Daoy (cell line): ENCODE measurements around the gene GBE1. TPM values are rescaled to one million over a fixed set of nuclear protein-coding genes. Genes with fewer than 3 reads are reported as not detected.
A peak's percentile ranks its signal among the peaks of the same experiment; 100 is the strongest.

ENCODE experiments used
- DNase-seq: peaks from one replicate; pipeline ENCODE4 v3.0.0-alpha.2; 2015; ENCODE audit warnings: low read depth
- total RNA-seq: library from RNA; depleted of rRNA; stranded (reverse); fragments of >200 nt; shearing (Covaris generic); gene quantifications from 2 replicates; pipeline ENCODE4 v1.2.3, GENCODE V29; 2014

The GBE1 gene
- total RNA-seq, 1 experiment from 2014 or later = 28.6 TPM

- DNase-seq = no peak
Measured at GRCh38 chr3:81621277-81621676, 140.2 kb downstream of the GBE1 start.

DNA sequence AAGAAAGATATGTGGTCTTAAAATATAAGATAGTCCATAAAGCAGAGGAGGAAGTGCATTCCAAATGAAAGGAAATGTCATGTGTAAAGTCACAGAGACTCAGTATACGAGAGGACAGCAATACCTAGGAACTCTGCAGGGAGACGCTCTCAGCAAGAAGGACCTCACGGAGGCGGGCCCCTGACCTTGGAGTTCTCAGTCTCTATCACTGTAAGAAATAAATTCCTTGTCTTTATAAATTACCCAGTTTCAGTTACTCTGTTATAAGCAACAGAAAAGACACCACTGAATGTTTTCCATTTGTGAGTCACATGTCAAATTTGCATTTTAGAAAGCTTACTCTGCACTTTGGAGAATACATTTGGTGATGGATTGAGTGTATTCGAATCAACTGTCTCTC lies 140.6 kb downstream of the GBE1 start:
- DNase-seq = no peak

- no peak for DNase-seq
Measured at GRCh38 chr3:81612768-81613167, 148.7 kb downstream of the GBE1 start.

DNA sequence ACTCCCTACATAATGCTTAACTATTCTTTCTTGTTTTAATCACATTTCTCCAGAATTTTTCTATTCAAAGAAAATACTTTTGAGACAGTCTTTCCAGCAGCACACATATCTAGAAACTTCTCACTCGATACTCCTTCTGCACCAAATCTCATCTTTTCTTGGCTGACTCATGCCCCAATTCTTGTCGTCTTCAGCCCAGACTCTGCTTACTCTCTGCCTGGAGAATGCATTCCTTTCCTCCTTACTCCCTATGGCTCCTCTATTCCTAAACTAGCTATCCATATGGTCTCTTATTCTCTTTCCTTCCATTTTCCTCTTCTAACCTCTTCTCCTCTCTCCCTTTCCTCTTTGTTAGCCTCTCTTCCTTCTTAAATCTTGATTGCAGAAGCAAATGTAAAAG lies 158.7 kb downstream of the GBE1 start:
- no peak for DNase-seq

DNA sequence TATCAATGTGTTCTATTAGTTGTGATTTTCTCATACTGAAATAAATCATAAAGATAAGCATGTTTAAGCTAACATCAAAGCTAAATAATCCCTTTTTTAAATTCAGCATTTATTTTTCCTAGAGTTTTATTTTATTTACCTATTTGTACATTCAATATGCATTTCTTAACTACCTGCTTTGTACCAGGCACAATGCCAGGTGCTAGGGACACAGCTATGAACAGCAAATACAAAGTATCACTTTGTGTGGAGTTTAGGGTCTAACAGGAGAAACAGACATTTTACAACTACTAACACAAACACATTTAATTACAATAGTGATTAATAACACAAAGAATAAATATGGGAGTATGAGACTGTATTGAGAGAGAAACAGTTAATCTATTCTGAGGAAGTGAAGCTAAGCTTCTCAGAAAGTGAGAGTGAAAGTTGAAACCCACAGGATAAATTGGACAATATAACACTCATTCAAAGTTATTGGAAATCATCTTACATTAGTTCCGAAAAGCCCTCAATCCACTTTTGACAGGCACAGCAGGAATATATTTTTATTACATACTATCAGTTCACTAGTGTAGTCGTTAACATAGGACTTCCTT lies 159.6 kb downstream of the GBE1 start:
- no peak for DNase-seq

DNA sequence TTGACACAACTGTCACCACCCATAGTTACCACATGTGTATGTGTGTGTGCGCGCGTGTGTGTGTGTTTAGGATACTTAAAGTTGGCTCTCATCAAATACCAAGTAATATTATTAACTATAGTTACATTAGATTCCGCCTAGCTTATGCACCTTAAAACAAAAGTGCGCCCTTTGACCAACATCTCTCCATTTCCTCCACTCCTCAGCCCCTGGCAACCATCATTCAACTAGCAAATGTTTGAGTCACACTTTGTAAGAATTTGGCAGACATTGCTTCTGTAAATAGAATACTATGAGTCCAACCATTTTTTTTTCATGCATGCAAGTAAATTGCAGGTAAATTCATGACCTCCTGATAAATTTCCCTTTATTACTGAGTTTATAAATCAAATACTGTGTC lies 169.3 kb downstream of the GBE1 start:
- DNase-seq = peak; percentile 4

DNA sequence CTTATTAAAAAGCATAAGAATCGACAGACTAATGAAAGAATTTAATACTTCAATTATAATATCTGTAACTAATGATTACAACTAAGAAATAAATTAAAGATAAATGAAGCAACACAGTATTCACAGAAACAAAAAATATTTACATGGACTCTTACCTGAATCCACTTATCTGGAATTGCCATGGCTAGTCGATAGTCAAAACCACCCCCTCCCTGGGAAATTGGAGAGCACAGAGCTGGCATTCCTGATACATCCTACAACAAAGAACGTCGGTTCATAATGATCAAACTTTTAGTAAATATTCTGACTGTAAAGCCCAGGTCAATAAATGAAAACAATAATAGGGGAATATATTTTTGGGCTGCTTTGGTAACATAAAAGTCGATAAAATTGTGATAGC lies 175.5 kb downstream of the GBE1 start:
- DNase-seq = no peak

DNA sequence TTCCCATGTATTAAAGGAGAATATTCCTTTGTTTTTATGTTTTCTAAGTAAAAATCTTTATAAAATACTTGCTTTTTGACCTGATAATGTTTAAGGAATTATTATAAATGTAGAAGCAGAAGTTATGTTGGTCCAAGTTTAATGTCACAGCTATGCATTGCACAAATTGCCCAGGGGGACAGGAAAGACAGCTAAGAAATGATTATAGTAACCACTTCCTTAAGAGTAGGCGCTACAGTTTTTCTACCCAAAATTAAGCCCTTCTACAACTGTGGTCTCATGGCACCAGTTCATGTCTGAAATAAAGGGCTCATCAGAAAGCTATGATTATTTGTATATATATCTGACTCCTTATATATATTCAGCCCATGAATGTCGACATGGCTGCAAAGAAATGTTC lies 176.4 kb downstream of the GBE1 start:
- DNase-seq = no peak

DNA sequence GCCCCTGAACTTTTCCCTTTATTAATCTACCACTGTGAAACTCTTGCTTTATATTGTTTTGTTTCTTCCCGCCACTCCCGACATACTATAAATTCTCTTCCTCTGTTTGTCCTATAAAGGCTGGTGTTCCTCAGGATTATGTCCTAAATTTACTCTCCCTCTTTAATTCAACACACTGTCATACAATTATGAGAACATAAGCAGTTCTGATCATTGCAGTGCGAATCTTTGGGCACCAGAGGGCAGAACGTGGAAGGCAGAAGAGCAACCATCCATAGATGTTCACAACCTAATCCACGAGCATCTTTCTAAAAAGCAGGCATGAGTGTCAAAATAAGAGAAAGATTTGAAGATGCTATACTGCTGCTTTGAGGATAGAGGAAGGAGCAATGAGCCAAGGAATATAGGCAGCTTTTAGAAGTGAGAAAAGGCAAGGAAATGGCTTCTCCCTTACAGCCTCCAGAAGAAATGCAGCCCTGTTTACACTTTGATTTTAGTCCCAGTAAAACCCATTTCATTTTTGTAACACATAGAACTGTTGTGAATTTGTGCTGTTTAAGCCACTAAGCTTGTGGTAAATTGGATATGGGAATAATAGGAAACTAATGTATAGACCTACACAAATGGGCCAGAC lies 179.4 kb downstream of the GBE1 start:
- DNase-seq = peak; percentile 19

DNA sequence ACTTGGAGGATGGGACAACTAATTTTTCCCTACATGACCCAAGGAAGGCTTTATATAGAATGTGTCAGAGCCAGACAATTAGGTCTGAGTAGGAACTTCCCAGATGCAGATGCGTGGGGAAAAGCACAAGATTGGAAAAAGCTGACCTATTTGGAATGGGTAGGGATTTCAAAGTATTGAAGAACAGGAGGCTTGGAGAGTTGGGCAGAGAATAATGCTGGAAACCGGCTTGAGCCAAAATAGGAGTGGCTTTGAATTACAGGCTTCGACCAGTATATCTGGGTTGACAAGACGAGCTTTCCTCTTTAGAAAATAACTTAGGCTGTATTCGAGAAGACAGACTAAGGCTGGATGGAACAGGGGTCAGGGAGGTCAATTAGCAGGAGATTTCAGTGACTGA lies 181.1 kb downstream of the GBE1 start:
- DNase-seq = no peak

DNA sequence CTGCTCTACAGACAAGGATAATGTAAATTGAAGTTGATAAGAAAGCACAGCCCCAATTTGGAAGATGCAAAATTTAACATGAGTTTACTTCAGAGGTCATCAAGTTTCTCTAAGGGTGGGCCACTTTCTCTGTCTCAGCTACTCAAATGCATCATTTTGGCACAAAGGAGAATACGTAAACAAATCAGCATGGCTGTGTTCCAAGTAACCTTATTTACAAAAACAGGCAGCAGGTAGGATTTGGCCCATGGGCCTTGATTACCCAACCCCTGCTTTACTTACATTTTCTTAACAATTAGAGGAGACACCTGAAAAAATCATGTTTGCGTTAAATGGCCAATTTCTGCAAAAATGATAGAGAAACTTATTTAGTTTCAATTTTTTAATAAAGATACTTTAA lies 181.7 kb downstream of the GBE1 start:
- DNase-seq = no peak

DNA sequence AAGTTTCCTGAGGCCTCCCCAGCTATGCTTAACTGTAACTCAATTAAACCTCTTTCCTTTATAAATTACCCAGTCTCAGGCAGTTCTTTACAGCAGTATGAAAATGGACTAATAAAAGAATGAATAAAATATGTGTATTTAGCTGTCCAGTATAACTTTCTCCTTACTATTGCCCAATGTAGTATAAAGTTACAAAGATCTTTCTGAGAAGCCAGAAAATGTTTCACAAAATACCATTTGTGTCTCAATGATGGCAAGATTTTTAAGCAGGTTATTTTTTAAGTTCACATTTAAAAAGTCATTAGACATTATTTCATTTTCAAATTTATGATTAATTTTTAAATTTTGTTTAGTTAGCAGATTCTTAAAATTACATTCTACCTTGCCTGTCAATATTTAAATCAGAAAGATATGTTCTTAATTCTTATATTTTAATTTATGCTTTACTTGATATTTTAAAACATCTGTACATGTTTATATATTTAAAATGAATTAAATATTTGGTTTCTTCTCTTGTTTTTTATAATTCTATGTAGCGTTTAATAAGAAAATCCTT lies 189.2 kb downstream of the GBE1 start:
- DNase-seq = no peak

DNA sequence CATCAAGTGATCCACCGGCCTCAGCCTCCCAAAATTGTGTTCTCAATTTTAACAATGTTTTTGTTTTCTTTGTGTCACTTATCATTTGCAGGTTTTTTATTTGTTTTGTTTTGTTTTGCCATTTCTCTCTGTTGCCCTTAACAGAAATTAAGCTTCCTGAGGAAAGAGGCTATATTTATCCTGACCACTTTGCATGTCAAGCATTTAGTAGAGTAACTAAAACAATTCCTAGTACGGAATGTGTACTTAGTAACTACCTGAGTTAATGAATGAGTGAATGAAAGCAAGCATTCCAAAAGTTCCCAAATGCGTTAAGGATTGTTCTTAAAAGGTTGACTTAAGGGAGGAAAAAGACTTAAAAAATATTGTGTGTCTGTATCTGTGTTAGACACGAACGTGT lies 193.1 kb downstream of the GBE1 start:
- DNase-seq = no peak

DNA sequence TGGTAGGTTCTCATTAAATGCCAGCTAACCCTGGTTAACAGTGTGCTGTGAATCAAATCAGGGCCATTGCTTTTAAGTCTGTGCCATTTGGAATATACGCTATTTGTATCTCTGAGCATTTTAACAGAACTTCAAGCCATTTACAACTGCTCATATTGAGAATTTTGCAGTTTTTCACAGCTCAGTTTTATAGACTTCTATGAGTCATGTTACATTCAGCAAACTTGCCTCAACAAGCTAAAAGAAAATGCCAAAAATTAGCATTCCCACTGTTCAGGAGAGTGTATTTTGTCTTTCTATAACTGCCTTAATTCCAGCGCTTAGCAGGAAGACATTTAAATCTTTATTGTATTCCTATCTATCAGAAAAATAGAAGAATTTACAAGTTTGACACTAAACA lies 196.4 kb downstream of the GBE1 start:
- DNase-seq = no peak

- DNase-seq = no peak
Measured at GRCh38 chr3:81558106-81558505, 203.3 kb downstream of the GBE1 start.

DNA sequence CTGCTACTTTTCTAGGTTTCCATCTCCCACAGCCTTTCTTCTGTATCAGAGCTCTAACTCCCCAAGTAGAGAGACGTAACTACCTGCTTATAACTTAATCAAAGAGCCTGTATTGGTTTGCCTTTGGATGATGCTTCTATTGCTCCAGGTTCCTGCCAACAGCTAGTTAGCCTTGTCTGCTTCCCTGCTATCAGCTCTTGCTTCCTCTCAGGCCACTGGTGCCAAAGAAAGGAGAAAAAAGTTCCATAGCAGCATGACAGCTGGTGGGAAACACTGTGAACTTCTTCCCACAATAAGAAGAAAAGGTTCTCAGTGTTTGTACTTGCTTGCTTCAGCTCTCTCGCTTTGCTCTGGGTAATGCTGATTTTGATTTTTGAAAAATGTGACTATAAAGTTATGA lies 206.6 kb downstream of the GBE1 start:
- DNase-seq = no peak

DNA sequence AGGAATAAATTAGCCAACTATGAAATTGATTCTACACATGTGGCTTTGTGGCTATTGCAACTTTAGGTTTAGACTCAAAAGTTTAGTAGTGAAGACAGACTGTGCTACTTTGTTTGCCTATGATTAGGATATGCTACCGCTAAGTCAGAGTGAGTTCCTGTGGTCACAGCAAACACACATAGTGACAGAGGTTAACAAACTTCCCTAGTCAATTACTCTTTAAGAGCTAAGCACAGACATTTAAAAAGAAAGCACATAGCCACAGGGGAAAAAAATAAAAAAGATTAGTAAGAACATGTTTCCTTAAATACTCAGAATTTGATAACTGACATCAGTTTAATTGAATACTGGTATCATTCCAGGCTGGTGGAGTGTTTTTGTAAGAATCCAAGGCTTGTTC lies 207.1 kb downstream of the GBE1 start:
- DNase-seq = no peak

DNA sequence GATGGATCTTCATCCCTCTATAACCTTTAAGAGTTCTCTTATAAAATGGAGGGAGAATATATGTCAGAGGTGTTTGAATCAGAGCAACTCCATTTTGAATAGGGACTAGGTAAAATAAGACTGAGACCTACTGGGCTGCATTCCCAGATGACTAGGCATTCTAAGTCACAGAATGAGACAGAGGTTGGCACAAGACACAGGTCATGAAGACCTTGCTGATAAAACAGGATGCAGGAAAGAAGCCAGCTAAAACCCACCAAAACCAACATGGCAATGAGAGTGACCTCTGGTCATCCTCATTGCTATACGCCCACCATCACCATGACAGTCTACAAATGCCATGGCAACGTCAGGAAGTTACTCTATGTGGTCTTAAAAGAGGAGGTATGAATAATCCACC lies 211.0 kb downstream of the GBE1 start:
- no peak for DNase-seq

GRCh38 chr3:81549831-81550230 lies 211.6 kb downstream of the GBE1 start:
- no peak for DNase-seq

- DNase-seq = no peak
Measured at GRCh38 chr3:81549388-81549787, 212.1 kb downstream of the GBE1 start.

DNA sequence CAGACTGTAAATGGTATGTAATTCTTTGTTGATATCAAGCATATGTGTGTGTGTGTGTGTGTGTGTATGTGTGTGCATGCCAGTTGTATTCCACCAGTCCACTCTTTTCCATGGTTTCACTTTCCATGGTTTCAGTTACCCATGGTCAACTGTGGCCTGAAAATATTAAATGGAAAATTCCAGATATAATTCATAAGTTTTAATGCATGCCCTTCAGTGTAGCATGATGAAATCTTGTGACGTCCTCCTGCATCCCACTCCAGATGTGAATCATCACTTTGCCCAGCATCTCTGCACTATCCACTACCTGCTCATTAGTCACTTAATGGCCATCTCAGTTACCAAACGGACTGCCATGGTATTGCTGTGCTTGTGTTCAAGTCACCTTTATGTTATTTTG lies 215.9 kb downstream of the GBE1 start:
- no peak for DNase-seq

DNA sequence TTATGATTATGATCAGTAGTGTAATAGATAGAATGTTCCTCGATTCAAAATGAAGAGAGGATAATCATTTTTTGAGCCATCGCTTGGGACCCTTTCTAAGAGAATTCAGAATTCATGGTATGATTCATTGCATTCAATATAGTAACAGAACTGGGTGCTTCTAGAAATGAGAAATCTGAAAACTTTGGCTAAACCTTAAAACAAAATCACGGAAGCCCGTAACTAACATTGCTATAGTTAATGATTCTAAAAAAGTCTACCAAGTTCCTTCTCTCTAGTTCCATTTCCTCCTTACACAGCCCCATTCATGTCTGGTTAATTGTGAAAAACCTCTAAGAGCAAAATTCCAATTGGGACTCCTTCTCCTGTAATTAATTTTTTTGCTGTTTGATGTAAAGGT lies 217.1 kb downstream of the GBE1 start:
- no peak for DNase-seq

GRCh38 chr3:81540787-81541186 lies 220.7 kb downstream of the GBE1 start:
- no peak for DNase-seq

DNA sequence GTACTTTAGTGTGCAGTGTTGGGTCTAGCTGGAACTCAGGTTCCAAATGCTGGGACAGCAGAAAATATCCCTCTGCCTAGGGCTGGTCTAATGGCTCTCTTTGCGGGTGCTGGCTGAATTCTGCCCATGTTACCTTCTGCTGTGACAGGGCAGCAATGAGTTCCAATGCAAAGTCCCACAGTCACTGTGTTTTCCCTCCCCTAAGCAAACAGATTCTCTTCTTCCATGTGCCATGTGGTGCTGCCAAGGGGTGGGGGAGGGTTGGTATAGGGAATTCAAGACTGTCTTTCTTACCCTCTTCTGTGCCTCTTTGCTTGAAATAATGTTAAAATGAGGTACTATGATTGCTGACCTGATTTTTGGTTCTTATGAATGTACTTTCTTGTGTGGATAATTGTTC lies 229.6 kb downstream of the GBE1 start:
- DNase-seq = no peak
